Right atrium auricular region (tissue), 2 donors: ENCODE data around the gene DUSP8. TPM values are rescaled to one million over a fixed set of nuclear protein-coding genes. Genes with fewer than 3 reads are reported as not detected.
"Not testable (repeated sequence)": the region's sequence is repeated elsewhere in the genome, so short reads cannot be mapped to it uniquely, and the experiment has no call there.

Experiments
- DNase-seq: peaks from one replicate; pipeline ENCODE4 v3.0.0-alpha.2; 2019; ENCODE audit warnings: low spot score
- H3K27ac ChIP-seq, 2 donors: fragments of 200-600 bp; sonication (generic); 1 replicate in 1 of 2; 2 replicates in 1 of 2; pipeline ENCODE4 v1.5.1; 2016 to 2019
- H3K27me3 ChIP-seq, 2 donors: fragments of 200-600 bp; sonication (generic); one replicate each; pipeline versions ENCODE4 v1.5.1 to v1.6.0; 2017 to 2019
- H3K36me3 ChIP-seq: fragments of 200-600 bp; sonication (generic); one replicate; pipeline ENCODE4 v1.5.1; 2016
- H3K4me1 ChIP-seq, 2 donors: fragments of 200-600 bp; sonication (generic); one replicate each; pipeline versions ENCODE4 v1.5.1 to v1.6.0; 2017 to 2019
- H3K4me3 ChIP-seq, 2 donors: fragments of 200-600 bp; sonication (generic); 1 replicate in 1 of 2; 2 replicates in 1 of 2; pipeline ENCODE4 v1.5.1; 2017 to 2019; ENCODE audit warnings: mild to moderate bottlenecking in 1 of 2, moderate library complexity in 1 of 2
- H3K9me3 ChIP-seq, 2 donors: fragments of 200-600 bp; sonication (generic); one replicate each; pipeline ENCODE4 v1.5.1; 2019
- total RNA-seq, 2 donors: library from RNA; depleted of rRNA; stranded (reverse); fragments of >200 nt; gene quantifications; one replicate each; pipeline ENCODE4 v1.1.0, GENCODE V29; 2016
- TF ChIP-seq, protein P1 (sequence below), 2 donors: fragments of 200-600 bp; sonication (generic); IDR thresholded peaks; one replicate each; pipeline ENCODE4 v1.5.1; 2019; ENCODE audit warnings: antibody characterized with exemption in 2 of 2

DUSP8 gene, protein sequence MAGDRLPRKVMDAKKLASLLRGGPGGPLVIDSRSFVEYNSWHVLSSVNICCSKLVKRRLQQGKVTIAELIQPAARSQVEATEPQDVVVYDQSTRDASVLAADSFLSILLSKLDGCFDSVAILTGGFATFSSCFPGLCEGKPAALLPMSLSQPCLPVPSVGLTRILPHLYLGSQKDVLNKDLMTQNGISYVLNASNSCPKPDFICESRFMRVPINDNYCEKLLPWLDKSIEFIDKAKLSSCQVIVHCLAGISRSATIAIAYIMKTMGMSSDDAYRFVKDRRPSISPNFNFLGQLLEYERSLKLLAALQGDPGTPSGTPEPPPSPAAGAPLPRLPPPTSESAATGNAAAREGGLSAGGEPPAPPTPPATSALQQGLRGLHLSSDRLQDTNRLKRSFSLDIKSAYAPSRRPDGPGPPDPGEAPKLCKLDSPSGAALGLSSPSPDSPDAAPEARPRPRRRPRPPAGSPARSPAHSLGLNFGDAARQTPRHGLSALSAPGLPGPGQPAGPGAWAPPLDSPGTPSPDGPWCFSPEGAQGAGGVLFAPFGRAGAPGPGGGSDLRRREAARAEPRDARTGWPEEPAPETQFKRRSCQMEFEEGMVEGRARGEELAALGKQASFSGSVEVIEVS
- total RNA-seq, result 10 to 100 TPM in 1 of 2 donors, 1 to 10 TPM in 1; 4.4 to 24.5 TPM

DNA sequence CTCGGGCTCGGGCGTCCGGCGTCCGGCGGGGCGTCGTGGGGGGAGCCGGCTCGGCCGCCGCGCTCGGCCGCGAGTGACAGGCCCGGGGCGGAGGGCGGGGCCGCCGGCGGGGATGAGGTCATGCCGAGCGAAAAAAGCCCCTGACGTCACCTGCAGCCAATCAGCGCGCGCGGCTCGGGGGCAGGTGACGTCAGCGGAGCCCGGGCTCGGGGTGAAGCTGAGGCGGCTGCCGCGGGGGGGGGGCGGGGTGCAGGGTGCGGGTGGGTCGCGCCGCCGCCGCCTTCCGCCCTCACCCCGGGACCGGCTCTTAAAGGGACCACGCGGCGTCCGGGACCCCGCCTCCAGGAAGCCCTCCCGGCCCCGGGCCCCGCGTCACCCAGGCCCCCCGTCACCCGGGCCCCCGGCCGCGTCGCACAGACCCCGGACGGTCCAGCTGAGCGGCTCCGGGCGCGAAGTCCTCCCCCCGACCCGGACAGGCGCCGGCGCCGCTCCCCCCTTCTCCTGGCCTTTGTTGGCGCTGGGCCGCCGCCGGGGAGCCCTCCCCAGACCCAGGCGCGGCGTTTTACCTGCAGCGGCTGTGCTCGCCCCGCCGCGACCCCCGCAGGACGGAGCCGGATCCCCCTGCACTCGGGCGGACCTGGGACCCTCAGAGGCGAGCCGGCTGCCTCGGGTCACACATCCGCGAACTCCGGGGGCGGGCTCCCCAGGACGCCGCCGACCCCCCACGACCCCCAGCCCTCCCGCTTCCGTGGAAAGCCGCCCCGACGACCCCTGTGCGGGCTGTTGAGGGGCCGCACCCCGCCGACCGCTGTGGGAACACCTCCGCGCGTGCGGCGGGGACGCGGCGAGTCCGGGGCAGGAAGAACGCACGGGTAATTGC, at the start of gene DUSP8:
Gene DUSP8, minus strand, starts transcription at position 75 of the 880 bp plus-strand sequence. CDS start 6,445 bp downstream, outside the sequence.
- DNase-seq, result peak; percentile 92
- Histone ChIP-seq H3K27ac (peak within 1 kb of the TSS; percentile 91 to 93), H3K4me3 (peak within 1 kb of the TSS; percentile 82 to 83), H3K9me3 (no peaks in the 10 kb centered on the region), H3K36me3 (no peaks in the 10 kb centered on the region), H3K27me3 (no peaks in the 10 kb centered on the region), H3K4me1 (peaks cover 0 to 61% of the 10 kb centered on the region in 2 donors)
- TF ChIP-seq, protein P1, sequence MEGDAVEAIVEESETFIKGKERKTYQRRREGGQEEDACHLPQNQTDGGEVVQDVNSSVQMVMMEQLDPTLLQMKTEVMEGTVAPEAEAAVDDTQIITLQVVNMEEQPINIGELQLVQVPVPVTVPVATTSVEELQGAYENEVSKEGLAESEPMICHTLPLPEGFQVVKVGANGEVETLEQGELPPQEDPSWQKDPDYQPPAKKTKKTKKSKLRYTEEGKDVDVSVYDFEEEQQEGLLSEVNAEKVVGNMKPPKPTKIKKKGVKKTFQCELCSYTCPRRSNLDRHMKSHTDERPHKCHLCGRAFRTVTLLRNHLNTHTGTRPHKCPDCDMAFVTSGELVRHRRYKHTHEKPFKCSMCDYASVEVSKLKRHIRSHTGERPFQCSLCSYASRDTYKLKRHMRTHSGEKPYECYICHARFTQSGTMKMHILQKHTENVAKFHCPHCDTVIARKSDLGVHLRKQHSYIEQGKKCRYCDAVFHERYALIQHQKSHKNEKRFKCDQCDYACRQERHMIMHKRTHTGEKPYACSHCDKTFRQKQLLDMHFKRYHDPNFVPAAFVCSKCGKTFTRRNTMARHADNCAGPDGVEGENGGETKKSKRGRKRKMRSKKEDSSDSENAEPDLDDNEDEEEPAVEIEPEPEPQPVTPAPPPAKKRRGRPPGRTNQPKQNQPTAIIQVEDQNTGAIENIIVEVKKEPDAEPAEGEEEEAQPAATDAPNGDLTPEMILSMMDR (IDR thresholded peaks at IDR 0.05), result no peak

DNA sequence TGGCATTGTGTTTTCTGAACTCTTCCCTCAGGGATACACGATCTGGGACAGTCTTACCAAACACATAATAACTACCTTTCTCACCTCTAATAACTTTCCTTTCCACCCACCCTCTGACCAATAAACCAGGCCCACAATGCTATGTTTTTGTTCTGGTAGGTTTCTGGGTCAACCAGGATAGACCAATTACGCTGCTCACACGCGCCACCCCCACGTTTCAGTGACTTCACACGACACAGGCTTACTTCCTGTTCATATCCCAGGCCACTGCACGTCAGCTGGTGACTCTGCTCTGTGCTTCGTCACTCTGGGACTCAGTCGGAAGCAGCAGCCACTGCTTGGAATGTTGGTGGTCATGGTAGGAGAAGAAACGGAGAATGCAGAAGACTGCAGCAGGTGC, 47.4 kb upstream of the DUSP8 start:
- H3K9me3 ChIP-seq, result no peaks in the 10 kb centered on the region
- TF ChIP-seq, protein P1 (IDR thresholded peaks at IDR 0.05), result no peak
- no peaks in the 10 kb centered on the region for H3K36me3 ChIP-seq
- H3K4me3 ChIP-seq, result no peak overlapping the region
- H3K27me3 ChIP-seq, result no peaks in the 10 kb centered on the region
- no peak for DNase-seq
- no peaks in the 10 kb centered on the region for H3K4me1 ChIP-seq
- no peak overlapping the region for H3K27ac ChIP-seq

DNA sequence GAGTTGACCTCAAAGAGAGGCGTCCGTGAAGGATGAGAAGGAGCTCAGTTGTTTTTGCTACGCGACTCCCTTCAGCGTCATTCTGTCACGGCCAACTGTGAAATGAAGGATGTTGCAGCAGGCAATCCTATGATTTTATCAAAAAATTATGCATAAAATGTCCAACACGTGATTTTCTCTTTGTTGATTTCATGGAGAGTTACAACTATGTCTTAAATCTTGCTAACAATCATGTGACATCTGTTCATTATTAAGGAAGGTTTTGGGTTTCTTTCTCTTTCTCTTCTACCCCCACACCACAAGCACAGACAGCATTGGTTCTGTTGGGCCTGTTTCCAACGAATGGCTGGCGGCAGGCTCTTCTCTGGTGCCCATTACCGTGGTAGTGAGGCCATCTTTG, 46.2 kb upstream of the DUSP8 start:
- H3K4me1 ChIP-seq, result no peaks in the 10 kb centered on the region
- no peaks in the 10 kb centered on the region for H3K27me3 ChIP-seq
- H3K9me3 ChIP-seq, result no peaks in the 10 kb centered on the region
- TF ChIP-seq, protein P1 (IDR thresholded peaks at IDR 0.05), result no peak
- H3K36me3 ChIP-seq, result no peaks in the 10 kb centered on the region
- DNase-seq, result no peak
- H3K27ac ChIP-seq, result no peak overlapping the region
- H3K4me3 ChIP-seq, result no peak overlapping the region

DNA sequence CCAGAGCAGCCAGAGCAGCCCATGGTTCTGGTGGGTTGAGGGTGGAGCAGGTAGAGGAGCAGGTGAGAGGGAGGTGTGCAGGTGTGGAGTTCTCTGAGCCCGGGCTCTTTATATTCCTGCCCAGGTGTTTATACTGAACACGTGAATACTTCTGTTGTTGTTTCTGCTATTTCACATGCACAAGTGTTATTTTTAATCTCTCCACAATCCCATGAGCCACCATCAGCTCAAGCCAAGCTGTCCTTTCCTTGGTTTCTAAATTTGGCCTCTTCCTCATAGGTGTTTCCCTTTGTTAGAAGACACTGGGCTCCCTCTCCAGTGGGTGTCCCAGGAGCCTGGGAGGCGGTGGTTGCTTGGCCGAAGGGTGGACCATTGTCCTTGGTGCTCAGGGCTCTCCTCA, 36.3 kb upstream of the DUSP8 start, which contains the start of gene KRTAP5-3:
Gene KRTAP5-3, minus strand, starts transcription at position 101 of the 400 bp plus-strand sequence. Its CDS starts 78 bp downstream, at position 23.
- no peak within 1 kb of the TSS for H3K4me3 ChIP-seq

DNA sequence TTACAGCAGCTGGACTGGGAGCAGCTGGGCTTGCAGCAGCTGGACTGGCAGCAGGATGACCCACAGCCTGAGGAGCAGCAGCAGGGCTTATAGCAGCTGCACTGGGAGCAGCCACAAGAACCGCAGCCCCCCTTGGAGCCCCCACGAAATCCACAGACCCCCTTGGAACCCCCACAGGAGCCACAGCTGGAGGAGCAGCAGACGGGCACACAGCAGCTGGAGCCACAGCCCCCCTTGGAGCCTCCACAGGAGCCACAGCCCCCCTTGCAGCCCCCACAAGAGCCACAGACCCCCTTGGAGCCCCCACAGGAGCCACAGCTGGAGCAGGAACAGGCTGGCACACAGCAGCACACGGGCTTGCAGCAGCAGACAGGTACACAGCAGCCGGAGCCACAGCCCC, 35.8 kb upstream of the DUSP8 start:
- not testable (repeated sequence) for H3K27ac ChIP-seq, H3K4me3 ChIP-seq, H3K36me3 ChIP-seq, DNase-seq, H3K4me1 ChIP-seq, H3K27me3 ChIP-seq, H3K9me3 ChIP-seq

More for the DNA sequence above, 36.3 kb upstream of the DUSP8 start, which contains the start of gene KRTAP5-3:
- no peak for DNase-seq
- TF ChIP-seq, protein P1 (IDR thresholded peaks at IDR 0.05), result no peak
- peaks cover 0 to 7% of the 10 kb centered on the region in 2 donors for H3K4me1 ChIP-seq
- H3K27me3 ChIP-seq, result no peaks in the 10 kb centered on the region
- no peaks in the 10 kb centered on the region for H3K36me3 ChIP-seq
- no peak within 1 kb of the TSS for H3K27ac ChIP-seq
- H3K9me3 ChIP-seq, result no peaks in the 10 kb centered on the region

DNA sequence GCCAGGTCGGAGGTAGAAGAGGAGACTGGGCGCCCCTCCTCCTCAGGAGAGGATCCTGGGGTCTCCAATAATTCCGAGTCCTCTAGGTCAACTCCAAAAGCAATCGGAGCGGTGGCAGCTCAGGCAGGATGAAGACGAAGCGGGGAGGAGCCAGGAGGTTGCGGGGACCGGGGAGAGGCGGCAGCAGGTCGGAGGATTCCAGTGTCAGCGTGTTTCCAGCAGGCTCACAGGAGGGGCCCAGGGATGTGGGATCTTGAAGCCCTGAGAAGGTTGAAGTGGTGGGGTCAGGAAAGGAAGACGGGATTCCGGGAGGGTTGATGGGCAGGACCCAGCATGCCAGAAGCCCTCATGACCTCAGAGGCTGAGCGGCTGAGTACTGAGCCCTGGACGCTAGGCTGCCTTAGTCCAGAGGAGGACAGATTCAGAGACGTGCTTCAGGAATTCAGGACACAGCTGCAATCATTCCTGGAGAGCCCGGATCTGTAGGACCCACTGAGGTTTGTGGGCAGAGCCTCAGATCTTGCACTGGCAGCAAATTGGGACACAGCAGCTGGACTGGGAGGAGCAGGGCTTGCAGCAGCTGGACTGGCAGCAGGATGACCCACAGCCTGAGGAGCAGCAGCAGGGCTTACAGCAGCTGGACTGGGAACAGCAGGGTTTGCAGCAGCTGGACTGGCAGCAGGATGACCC, 35.2 kb upstream of the DUSP8 start:
- DNase-seq, H3K4me3 ChIP-seq, H3K27me3 ChIP-seq, H3K36me3 ChIP-seq, H3K27ac ChIP-seq, H3K4me1 ChIP-seq, H3K9me3 ChIP-seq: not testable (repeated sequence)

DNA sequence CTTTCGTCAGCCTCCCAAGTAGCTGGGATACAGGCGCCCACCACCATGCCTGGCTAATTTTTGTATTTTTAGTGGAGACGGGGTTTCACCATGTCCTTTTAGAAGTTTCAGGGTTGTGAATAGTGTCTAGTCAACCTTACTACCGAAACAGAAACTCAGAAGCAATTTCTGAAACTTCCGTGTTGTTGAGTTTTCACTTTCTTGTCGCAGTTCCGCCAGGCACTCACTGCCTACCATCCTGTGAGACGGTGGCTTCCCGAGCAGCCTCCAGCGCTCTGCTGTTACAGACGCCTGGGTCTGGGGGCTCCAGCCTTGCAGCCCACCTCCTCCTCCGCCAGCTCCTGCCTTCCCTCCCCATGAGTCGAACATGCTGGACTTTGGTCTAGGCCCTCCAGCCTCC, 33.9 kb upstream of the DUSP8 start:
- not testable (repeated sequence) for DNase-seq, H3K27me3 ChIP-seq, H3K36me3 ChIP-seq, H3K27ac ChIP-seq, H3K4me1 ChIP-seq, H3K4me3 ChIP-seq, H3K9me3 ChIP-seq
